Panc1 (cell line): ENCODE results near the gene TRIM41. TPM values are rescaled to one million over a fixed set of nuclear protein-coding genes. Genes with fewer than 3 reads are reported as not detected.
"Not testable (repeated sequence)": the region's sequence is repeated elsewhere in the genome, so short reads cannot be mapped to it uniquely, and the experiment has no call there.

Source experiments
- ATAC-seq: fragments of 200-7000 bp; cut with Tn5 transposase; 2 replicates; pipeline ENCODE4 v1.9.1; 2020; ENCODE audit warnings: mild to moderate bottlenecking, moderate library complexity
- BruUV-seq: library from RNA; stranded (reverse); fragments of 400-500 nt; replicated peaks from 2 replicates; lab custom pipeline; 2021; lab: Mats Ljungman, UMichigan
- CTCF ChIA-PET: fragments of 300-600 bp; sonication (Branson Sonifier 250); formaldehyde crosslinking; loops from one replicate; lab custom pipeline; 2022; ENCODE audit warnings: antibody characterized with exemption; lab: Charles Lee
- POLR2A ChIA-PET: fragments of 300-600 bp; sonication (Branson Sonifier 250); formaldehyde crosslinking; loops from one replicate; lab custom pipeline; 2022; ENCODE audit warnings: antibody characterized with exemption; lab: Charles Lee
- DNase-seq: peaks from one replicate; pipeline ENCODE4 v3.0.0-alpha.2; 2010; ENCODE audit warnings: low read depth, low spot score
- H3K27ac ChIP-seq: 2 replicates; pipeline ENCODE4 v1.5.1; 2011; ENCODE audit warnings: mild to moderate bottlenecking, low read length, inconsistent platforms
- H3K27me3 ChIP-seq: fragments of 200-500 bp; sonication (Bioruptor generic); 2 replicates; pipeline ENCODE4 v1.6.0; 2014; ENCODE audit warnings: low read length, inconsistent platforms; ENCODE audit not compliant: control insufficient read depth, insufficient read depth
- H3K36me3 ChIP-seq: fragments of 200-500 bp; sonication (Bioruptor generic); 2 replicates; pipeline ENCODE4 v1.5.1; 2014; ENCODE audit warnings: inconsistent platforms, mild to moderate bottlenecking, low read length, moderate library complexity; ENCODE audit not compliant: control insufficient read depth, insufficient read depth
- H3K4me1 ChIP-seq: 2 replicates; pipeline ENCODE4 v1.5.1; 2011; ENCODE audit warnings: inconsistent platforms, mild to moderate bottlenecking, low read length, moderate library complexity; ENCODE audit not compliant: control insufficient read depth, insufficient read depth
- H3K4me3 ChIP-seq, 2 experiments: 2 replicates each; pipeline ENCODE4 v1.5.1; 2011 to 2012; ENCODE audit warnings: low read depth in 2 of 2, low read length in 2 of 2, mild to moderate bottlenecking in 2 of 2, inconsistent platforms in 1 of 2, moderate library complexity in 1 of 2
- H3K9me3 ChIP-seq: fragments of 200-500 bp; sonication (Bioruptor generic); 2 replicates; pipeline ENCODE4 v1.5.1; 2014; ENCODE audit warnings: low read depth, mild to moderate bottlenecking, inconsistent platforms, low read length, moderate library complexity; ENCODE audit not compliant: control insufficient read depth, insufficient read depth
- POLR2AphosphoS5 ChIP-seq: IDR thresholded peaks from 2 replicates; pipeline ENCODE4 v1.6.1; 2012; ENCODE audit warnings: mild to moderate bottlenecking, low read depth, low read length, moderate library complexity
- SIN3A ChIP-seq: IDR thresholded peaks from 2 replicates; pipeline ENCODE4 v1.6.1; 2012; ENCODE audit warnings: low read depth, mild to moderate bottlenecking, low read length, moderate library complexity, borderline replicate concordance; ENCODE audit not compliant: insufficient read depth
- TCF7L2 ChIP-seq: IDR thresholded peaks from 2 replicates; pipeline ENCODE4 v1.6.1; 2011; ENCODE audit warnings: mild to moderate bottlenecking, low read depth, low read length, inconsistent platforms
- in situ Hi-C: cut with HindIII; loops from 2 replicates; pipeline ENCODE4 v1.10.0; 2016; ENCODE audit warnings: low sequenced_read_pairs, low pct_unique_long_range_greater_than_20kb
- intact Hi-C: fragments of 100-400 bp; cut with micrococcal nuclease; formaldehyde crosslinking; loops from one replicate; pipeline ENCODE4 v1.10.0; 2022; ENCODE audit not compliant: unreplicated experiment
- total RNA-seq: library from RNA; stranded (reverse); gene quantifications from one replicate; pipeline ENCODE4 v1.2.1, GENCODE V29; 2021; ENCODE audit not compliant: unreplicated experiment
- TF ChIP-seq, protein P1 (sequence below), 2 experiments: IDR thresholded peaks; 2 replicates each; pipeline ENCODE4 v1.6.1; 2011 to 2012; ENCODE audit warnings: low read depth in 2 of 2, control low read depth in 1 of 2, low read length in 1 of 2, mild to moderate bottlenecking in 1 of 2, moderate library complexity in 1 of 2; ENCODE audit not compliant: insufficient read depth in 1 of 2
- TF ChIP-seq, protein P2 (sequence below): fragments of 450-650 bp; IDR thresholded peaks from 2 replicates; pipeline ENCODE4 v1.5.1; 2017; ENCODE audit warnings: mild to moderate bottlenecking

The TRIM41 gene
- total RNA-seq, 1 experiment from 2014 or later = 58.3 TPM

DNA sequence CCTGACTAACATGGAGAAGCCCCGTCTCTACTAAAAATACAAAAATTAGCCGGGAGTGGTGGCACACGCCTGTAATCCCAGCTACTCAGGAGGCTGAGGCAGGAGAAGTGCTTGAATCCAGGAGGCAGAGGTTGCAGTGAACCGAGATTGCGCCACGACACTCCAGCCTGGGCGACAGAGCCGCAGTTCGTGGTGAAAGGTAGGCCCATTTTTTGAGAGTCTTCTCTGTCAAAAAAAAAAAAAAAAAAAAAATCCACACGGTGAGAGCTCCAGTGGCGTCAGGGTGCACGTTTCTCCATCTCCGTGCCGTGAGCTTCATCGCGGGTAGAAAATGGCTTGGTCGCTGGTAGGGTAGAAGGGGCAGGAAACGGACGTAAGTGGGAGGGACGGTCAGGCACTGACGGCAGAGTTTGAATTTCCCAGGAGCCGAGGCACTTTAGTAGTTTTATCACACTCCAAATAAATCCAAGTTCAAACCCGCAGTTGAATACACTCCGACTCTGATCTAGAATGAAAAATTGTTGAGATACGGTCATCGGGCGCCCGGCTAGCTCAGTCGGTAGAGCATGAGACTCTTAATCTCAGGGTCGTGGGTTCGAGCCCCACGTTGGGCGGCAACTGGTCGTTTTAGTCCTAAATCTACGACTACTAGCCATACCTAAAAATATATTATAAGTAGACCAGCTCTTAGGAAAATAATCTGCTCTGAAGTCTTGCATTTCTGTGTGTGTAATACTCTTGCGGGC, 15.7 kb upstream of the TRIM41 start:
- CTCF ChIA-PET = interaction anchor here (0.6 to 1.3 kb wide), 4 partner anchors 9 to 38 kb away, joined by 3 to 8 read pairs (median 4); no protein-coding TSS in a partner anchor
- intact Hi-C loops = no loop called here

DNA sequence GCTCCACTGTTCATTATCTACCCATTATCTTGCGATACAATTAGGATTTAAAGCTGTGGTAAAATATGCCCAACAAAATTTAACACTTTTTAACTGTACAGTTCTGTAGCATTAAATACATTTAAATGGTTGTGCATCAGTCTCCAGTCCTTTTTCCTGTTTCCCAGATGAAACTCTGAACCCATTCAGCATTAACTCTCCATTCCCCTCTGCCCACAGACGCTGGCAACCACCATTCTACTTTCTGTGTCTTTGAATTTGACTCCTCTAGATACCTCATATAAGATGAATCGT, 15.2 kb upstream of the TRIM41 start:
- 0 out of 2 replicates have a peak overlapping the region, but pooled peaks have one; percentile 7 for H3K27ac ChIP-seq
- intact Hi-C loops (no loop called here), in situ Hi-C loops (no loop called here)
- no peaks in the 10 kb centered on the region for H3K36me3 ChIP-seq
- no TSS peak for BruUV-seq
- H3K4me3 ChIP-seq = peak overlapping the region; percentile 9 to 18; a peak in 3 of 4 replicates
- ATAC-seq (no peak), DNase-seq (no peak)
- peaks cover 17% of the 10 kb centered on the region for H3K4me1 ChIP-seq
- CTCF ChIA-PET = interaction anchor here (0.6 kb wide), 2 partner anchors 20 to 39 kb away, joined by 4 to 8 read pairs; no protein-coding TSS in a partner anchor
- H3K27me3 ChIP-seq = no peaks in the 10 kb centered on the region
- TF ChIP-seq POLR2AphosphoS5 = no peak
- TF ChIP-seq, protein P1, sequence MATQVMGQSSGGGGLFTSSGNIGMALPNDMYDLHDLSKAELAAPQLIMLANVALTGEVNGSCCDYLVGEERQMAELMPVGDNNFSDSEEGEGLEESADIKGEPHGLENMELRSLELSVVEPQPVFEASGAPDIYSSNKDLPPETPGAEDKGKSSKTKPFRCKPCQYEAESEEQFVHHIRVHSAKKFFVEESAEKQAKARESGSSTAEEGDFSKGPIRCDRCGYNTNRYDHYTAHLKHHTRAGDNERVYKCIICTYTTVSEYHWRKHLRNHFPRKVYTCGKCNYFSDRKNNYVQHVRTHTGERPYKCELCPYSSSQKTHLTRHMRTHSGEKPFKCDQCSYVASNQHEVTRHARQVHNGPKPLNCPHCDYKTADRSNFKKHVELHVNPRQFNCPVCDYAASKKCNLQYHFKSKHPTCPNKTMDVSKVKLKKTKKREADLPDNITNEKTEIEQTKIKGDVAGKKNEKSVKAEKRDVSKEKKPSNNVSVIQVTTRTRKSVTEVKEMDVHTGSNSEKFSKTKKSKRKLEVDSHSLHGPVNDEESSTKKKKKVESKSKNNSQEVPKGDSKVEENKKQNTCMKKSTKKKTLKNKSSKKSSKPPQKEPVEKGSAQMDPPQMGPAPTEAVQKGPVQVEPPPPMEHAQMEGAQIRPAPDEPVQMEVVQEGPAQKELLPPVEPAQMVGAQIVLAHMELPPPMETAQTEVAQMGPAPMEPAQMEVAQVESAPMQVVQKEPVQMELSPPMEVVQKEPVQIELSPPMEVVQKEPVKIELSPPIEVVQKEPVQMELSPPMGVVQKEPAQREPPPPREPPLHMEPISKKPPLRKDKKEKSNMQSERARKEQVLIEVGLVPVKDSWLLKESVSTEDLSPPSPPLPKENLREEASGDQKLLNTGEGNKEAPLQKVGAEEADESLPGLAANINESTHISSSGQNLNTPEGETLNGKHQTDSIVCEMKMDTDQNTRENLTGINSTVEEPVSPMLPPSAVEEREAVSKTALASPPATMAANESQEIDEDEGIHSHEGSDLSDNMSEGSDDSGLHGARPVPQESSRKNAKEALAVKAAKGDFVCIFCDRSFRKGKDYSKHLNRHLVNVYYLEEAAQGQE (IDR thresholded peaks at IDR 0.05; ENCODE audit: insufficient read depth in 1 of 2, low read depth in 2 of 2, low read length in 1 of 2) = no peak
- TF ChIP-seq SIN3A = no peak
- TF ChIP-seq TCF7L2 = no peak
- TF ChIP-seq, protein P2, sequence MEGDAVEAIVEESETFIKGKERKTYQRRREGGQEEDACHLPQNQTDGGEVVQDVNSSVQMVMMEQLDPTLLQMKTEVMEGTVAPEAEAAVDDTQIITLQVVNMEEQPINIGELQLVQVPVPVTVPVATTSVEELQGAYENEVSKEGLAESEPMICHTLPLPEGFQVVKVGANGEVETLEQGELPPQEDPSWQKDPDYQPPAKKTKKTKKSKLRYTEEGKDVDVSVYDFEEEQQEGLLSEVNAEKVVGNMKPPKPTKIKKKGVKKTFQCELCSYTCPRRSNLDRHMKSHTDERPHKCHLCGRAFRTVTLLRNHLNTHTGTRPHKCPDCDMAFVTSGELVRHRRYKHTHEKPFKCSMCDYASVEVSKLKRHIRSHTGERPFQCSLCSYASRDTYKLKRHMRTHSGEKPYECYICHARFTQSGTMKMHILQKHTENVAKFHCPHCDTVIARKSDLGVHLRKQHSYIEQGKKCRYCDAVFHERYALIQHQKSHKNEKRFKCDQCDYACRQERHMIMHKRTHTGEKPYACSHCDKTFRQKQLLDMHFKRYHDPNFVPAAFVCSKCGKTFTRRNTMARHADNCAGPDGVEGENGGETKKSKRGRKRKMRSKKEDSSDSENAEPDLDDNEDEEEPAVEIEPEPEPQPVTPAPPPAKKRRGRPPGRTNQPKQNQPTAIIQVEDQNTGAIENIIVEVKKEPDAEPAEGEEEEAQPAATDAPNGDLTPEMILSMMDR = no peak
- H3K9me3 ChIP-seq = no peaks in the 10 kb centered on the region
- POLR2A ChIA-PET = interaction anchor here (0.6 to 1.0 kb wide), 6 partner anchors 12 to 358 kb away, joined by 3 to 10 read pairs (median 4); no protein-coding TSS in a partner anchor

More for the DNA sequence above, 15.7 kb upstream of the TRIM41 start:
- peak overlapping the region; percentile 52 to 78 for H3K4me3 ChIP-seq
- H3K27ac ChIP-seq = peak overlapping the region; percentile 75
- peak; percentile 98 for DNase-seq
- peaks cover 17% of the 10 kb centered on the region for H3K4me1 ChIP-seq
- no peak; the same call in 1 of the 2 replicates for TF ChIP-seq TCF7L2
- TF ChIP-seq POLR2AphosphoS5 = peak; percentile 82
- 0 out of 2 replicates have a peak, but pooled peaks have one; percentile 71 for TF ChIP-seq SIN3A
- H3K27me3 ChIP-seq = no peaks in the 10 kb centered on the region
- peak; percentile 67 for ATAC-seq
- BruUV-seq = TSS peak; percentile 99
- no peaks in the 10 kb centered on the region for H3K9me3 ChIP-seq
- in situ Hi-C loops = no loop called here
- POLR2A ChIA-PET = interaction anchor here (0.6 to 1.6 kb wide), 8 partner anchors 13 to 357 kb away, joined by 3 to 10 read pairs (median 4); no protein-coding TSS in a partner anchor
- H3K36me3 ChIP-seq = no peaks in the 10 kb centered on the region

DNA sequence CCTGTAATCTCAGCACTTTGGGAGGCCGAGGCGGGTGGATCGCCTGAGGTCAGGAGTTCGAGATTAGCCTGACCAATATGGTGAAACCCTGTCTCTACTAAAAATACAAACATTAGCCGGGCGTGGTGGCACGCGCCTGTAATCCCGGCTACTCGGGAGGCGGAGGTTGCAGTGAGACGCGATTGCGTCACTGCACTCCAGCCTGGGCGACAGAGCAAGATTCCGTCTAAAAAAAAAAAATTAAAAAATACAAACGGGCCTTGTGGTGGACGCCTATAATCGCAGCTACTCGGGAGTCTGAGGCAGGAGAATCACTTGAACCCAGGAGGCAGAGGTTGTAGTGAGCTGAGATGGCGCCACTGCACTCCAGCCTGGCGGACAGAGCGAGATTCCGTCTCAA, 14.1 kb upstream of the TRIM41 start:
- CTCF ChIA-PET, H3K27ac ChIP-seq, DNase-seq, H3K4me3 ChIP-seq, H3K36me3 ChIP-seq, H3K27me3 ChIP-seq, POLR2A ChIA-PET, ATAC-seq, intact Hi-C loops, BruUV-seq, in situ Hi-C loops, H3K9me3 ChIP-seq: not testable (repeated sequence)
- peaks cover 10% of the 10 kb centered on the region for H3K4me1 ChIP-seq

DNA sequence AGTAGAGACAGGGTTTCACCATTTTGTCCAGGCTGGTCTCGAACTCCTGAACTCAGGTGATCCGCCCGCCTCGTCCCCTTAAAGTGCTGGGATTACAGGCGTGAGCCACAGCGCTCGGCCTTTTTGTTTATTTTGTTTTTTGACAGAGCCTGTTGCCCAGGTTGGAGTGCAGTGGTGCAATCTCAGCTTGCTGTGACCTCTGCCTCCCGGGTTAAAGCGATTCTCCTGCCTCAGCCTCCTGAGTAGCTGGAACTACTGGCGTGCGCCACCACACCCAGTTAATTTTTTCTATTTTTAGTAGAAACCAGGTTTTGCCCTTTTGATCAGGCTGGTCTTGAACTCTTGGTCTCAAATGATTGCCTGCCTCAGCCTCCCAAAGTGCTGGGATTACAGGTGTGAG, 12.9 kb upstream of the TRIM41 start:
- H3K36me3 ChIP-seq, CTCF ChIA-PET, ATAC-seq, POLR2A ChIA-PET, DNase-seq, H3K27me3 ChIP-seq, in situ Hi-C loops, BruUV-seq, intact Hi-C loops, H3K9me3 ChIP-seq, H3K27ac ChIP-seq, H3K4me3 ChIP-seq: not testable (repeated sequence)
- H3K4me1 ChIP-seq = peaks cover 10% of the 10 kb centered on the region

DNA sequence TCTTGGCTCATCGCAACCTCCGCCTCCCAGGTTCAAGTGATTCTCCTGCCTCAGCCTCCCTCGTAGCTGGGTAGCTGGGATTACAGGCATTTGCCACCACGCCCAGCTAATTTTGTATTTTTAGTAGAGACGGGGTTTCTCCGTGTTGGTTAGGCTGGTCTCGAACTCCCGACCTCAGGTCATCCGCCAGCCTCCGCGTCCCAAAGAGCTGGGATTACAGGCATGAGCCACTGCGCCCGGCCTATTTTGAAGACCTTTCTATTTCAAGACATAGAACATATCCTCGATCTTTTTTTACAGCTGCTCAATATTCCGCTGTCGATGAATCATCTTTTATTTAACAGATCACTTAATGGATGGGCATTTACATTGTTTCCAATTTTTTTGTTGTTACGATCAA, 12.4 kb upstream of the TRIM41 start:
- H3K36me3 ChIP-seq, ATAC-seq, H3K9me3 ChIP-seq, CTCF ChIA-PET, H3K4me1 ChIP-seq, in situ Hi-C loops, BruUV-seq, intact Hi-C loops, H3K27me3 ChIP-seq, H3K27ac ChIP-seq, DNase-seq, H3K4me3 ChIP-seq, POLR2A ChIA-PET: not testable (repeated sequence)
